BE2C (cell line): ENCODE results near the gene WNT7A.

Experiments used
- DNase-seq: peaks from one replicate; pipeline ENCODE4 v3.0.0-alpha.2; 2020
- H3K27me3 ChIP-seq: fragments of 250-450 bp; sonication (Bioruptor Pico); 2 replicates; pipeline ENCODE4 v1.5.1; 2020; ENCODE audit warnings: mild to moderate bottlenecking
- H3K36me3 ChIP-seq: fragments of 250-450 bp; sonication (Bioruptor Pico); 2 replicates; pipeline ENCODE4 v1.5.1; 2020; ENCODE audit warnings: mild to moderate bottlenecking
- H3K4me1 ChIP-seq: fragments of 250-450 bp; sonication (Bioruptor Pico); 2 replicates; pipeline ENCODE4 v1.5.1; 2020
- H3K4me3 ChIP-seq: 2 replicates; pipeline ENCODE4 v1.5.1; 2011; ENCODE audit warnings: low read depth, low read length
- H3K9me3 ChIP-seq: fragments of 250-450 bp; sonication (Bioruptor Pico); 2 replicates; pipeline ENCODE4 v1.5.1; 2020
- CTCF ChIP-seq: IDR thresholded peaks from 2 replicates; pipeline ENCODE4 v1.5.1; 2012; ENCODE audit warnings: mild to moderate bottlenecking, low read depth, low read length

Gene WNT7A

DNA sequence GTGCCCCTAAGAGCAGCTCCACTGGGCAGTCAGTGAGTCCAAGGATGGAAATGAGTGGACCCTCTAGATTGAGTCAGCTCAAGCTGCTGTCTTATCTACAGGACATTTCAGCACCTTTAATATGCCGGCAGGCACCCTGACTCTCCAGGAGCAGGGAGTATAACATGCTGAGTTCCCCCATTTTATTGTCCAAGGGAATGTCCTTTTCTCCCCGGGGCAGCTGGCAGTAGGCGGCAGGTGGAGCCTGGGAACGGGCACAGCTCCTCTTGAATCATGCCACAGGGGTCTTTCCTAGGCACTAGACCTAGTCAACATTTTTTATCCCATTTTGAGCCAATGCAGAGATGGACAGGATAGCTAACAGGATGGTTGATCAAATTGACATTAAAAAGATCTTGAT lies 14.8 kb downstream of the WNT7A start:
- Histone ChIP-seq H3K4me3 (no peak overlapping the region), H3K27me3 (no peaks in the 10 kb centered on the region), H3K36me3 (no peaks in the 10 kb centered on the region), H3K9me3 (no peaks in the 10 kb centered on the region), H3K4me1 (no peaks in the 10 kb centered on the region)
- DNase-seq = no peak
- no peak for TF ChIP-seq CTCF

- TF ChIP-seq CTCF = no peak
- no peak overlapping the region for H3K4me3 ChIP-seq
- DNase-seq = no peak
- no peaks in the 10 kb centered on the region for H3K9me3 ChIP-seq
- no peaks in the 10 kb centered on the region for H3K4me1 ChIP-seq
- H3K36me3 ChIP-seq = no peaks in the 10 kb centered on the region
- H3K27me3 ChIP-seq = no peaks in the 10 kb centered on the region
Observed at GRCh38 chr3:13863965-13864595, 15.8 kb downstream of the WNT7A start.

DNA sequence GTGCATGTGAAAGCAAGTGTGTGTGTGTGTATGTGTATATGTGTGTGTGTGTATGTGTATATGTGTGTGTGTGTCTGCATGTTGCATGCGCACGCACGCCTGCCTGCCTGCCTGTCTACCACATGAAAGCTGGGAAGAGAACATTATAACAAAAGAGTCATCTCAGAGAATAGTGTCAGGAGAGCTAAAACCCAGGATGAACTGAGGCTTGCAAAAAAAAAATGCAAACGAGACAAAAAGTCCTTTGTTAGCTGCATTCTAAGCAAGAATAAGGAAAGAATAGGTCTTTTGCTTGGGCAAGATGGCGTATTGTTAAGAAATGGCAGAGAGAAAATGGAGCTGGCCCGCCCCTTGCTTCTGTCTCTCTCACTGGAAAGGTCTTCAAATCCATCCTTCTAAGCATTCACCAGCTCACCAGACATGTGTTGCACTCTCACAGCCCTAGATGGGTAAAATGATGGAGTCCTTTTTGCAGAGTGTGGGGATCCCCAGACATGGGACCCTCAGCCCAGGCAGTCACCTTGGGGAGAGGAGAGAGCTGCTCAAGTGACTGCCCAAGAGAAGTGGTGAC lies 16.4 kb downstream of the WNT7A start:
- no peaks in the 10 kb centered on the region for H3K4me1 ChIP-seq
- no peak for TF ChIP-seq CTCF
- no peaks in the 10 kb centered on the region for H3K36me3 ChIP-seq
- no peaks in the 10 kb centered on the region for H3K27me3 ChIP-seq
- H3K9me3 ChIP-seq = no peaks in the 10 kb centered on the region
- DNase-seq = no peak
- H3K4me3 ChIP-seq = no peak overlapping the region

- no peaks in the 10 kb centered on the region for H3K4me1 ChIP-seq
Observed at GRCh38 chr3:13861461-13861860, 18.4 kb downstream of the WNT7A start.

GRCh38 chr3:13860001-13860400 lies 19.9 kb downstream of the WNT7A start:
- TF ChIP-seq CTCF = no peak
- no peak for DNase-seq
- no peaks in the 10 kb centered on the region for H3K27me3 ChIP-seq
- no peaks in the 10 kb centered on the region for H3K4me1 ChIP-seq
- no peaks in the 10 kb centered on the region for H3K9me3 ChIP-seq
- H3K36me3 ChIP-seq = no peaks in the 10 kb centered on the region
- no peak overlapping the region for H3K4me3 ChIP-seq

More at GRCh38 chr3:13861461-13861860, 18.4 kb downstream of the WNT7A start:
- no peak for TF ChIP-seq CTCF
- Histone ChIP-seq H3K27me3 (no peaks in the 10 kb centered on the region), H3K36me3 (no peaks in the 10 kb centered on the region), H3K9me3 (no peaks in the 10 kb centered on the region), H3K4me3 (no peak overlapping the region)
- DNase-seq = no peak

- H3K4me3 ChIP-seq = no peak overlapping the region
- H3K4me1 ChIP-seq = no peaks in the 10 kb centered on the region
- H3K27me3 ChIP-seq = no peaks in the 10 kb centered on the region
- DNase-seq = no peak
- H3K36me3 ChIP-seq = no peaks in the 10 kb centered on the region
- TF ChIP-seq CTCF = no peak
- no peaks in the 10 kb centered on the region for H3K9me3 ChIP-seq
Observed at GRCh38 chr3:13858768-13859520, 20.9 kb downstream of the WNT7A start.
